DOHH2 (cell line): Measurements from ENCODE around the gene RPTN.

Source experiments
- H3F3A ChIP-seq: fragments of 200-600 bp; sonication (generic), shearing (Covaris generic); 2 replicates; pipeline ENCODE4 v1.6.0; 2016; ENCODE audit warnings: antibody characterized with exemption, mild to moderate bottlenecking; ENCODE audit not compliant: control insufficient read depth, insufficient read depth
- H3K27ac ChIP-seq: fragments of 200-600 bp; sonication (generic); 2 replicates; pipeline ENCODE4 v1.5.1; 2014; ENCODE audit warnings: low read depth, mild to moderate bottlenecking, low read length, moderate library complexity
- H3K27me3 ChIP-seq: fragments of 200-600 bp; sonication (generic); 2 replicates; pipeline ENCODE4 v1.6.1; 2014; ENCODE audit warnings: mild to moderate bottlenecking, low read length, mixed read lengths; ENCODE audit not compliant: control insufficient read depth
- H3K36me3 ChIP-seq: fragments of 200-600 bp; sonication (generic); 2 replicates; pipeline ENCODE4 v1.6.1; 2014; ENCODE audit warnings: mild to moderate bottlenecking, low read length, moderate library complexity, mixed read lengths; ENCODE audit not compliant: control insufficient read depth
- H3K4me1 ChIP-seq: fragments of 200-600 bp; sonication (generic); 2 replicates; pipeline ENCODE4 v1.6.1; 2014; ENCODE audit warnings: mild to moderate bottlenecking, low read length, mixed read lengths; ENCODE audit not compliant: control insufficient read depth
- H3K4me2 ChIP-seq: fragments of 200-600 bp; sonication (generic); 2 replicates; pipeline ENCODE4 v1.6.0; 2014; ENCODE audit warnings: mild to moderate bottlenecking, low read length, moderate library complexity
- H3K4me3 ChIP-seq: fragments of 200-600 bp; sonication (generic); 2 replicates; pipeline ENCODE4 v1.5.1; 2014; ENCODE audit warnings: mild to moderate bottlenecking, low read length, mixed read lengths
- H3K79me2 ChIP-seq: fragments of 200-600 bp; sonication (generic); 2 replicates; pipeline ENCODE4 v1.6.1; 2014; ENCODE audit warnings: mild to moderate bottlenecking, low read length, mixed read lengths; ENCODE audit not compliant: control insufficient read depth
- H3K9me2 ChIP-seq: fragments of 200-600 bp; sonication (generic); replicated peaks from 2 replicates; pipeline ENCODE4 v1.6.1; 2014; ENCODE audit warnings: mild to moderate bottlenecking, low read length, mixed read lengths; ENCODE audit not compliant: control insufficient read depth
- H3K9me3 ChIP-seq: fragments of 200-600 bp; sonication (generic); 2 replicates; pipeline ENCODE4 v1.6.1; 2014; ENCODE audit warnings: antibody characterized with exemption, low read length, mixed read lengths; ENCODE audit not compliant: control insufficient read depth, insufficient read depth
- H4K20me1 ChIP-seq: fragments of 200-600 bp; sonication (generic); 2 replicates; pipeline ENCODE4 v1.6.0; 2014; ENCODE audit warnings: low read depth, mild to moderate bottlenecking, antibody characterized with exemption, low read length, moderate library complexity; ENCODE audit not compliant: control insufficient read depth, insufficient read depth
- CTCF ChIP-seq: fragments of 200-600 bp; sonication (generic); IDR thresholded peaks from one replicate; pipeline ENCODE4 v1.5.1; 2014; ENCODE audit warnings: antibody characterized with exemption, mild to moderate bottlenecking, low read depth, low read length; ENCODE audit not compliant: poor library complexity, severe bottlenecking
- EZH2phosphoT487 ChIP-seq: fragments of 200-600 bp; sonication (generic); IDR thresholded peaks from 2 replicates; pipeline ENCODE4 v1.6.1; 2017; ENCODE audit warnings: borderline replicate concordance, mild to moderate bottlenecking, antibody characterized with exemption, low read length, moderate library complexity, mixed read lengths

The RPTN gene

GRCh38 chr1:152110860-152111514, 48.0 kb downstream of the RPTN start:
- Histone ChIP-seq H3K27ac (no peak overlapping the region), H3K9me3 (peaks cover 19% of the 10 kb centered on the region), H3K27me3 (peaks cover 56% of the 10 kb centered on the region)

GRCh38 chr1:152110365-152110859, 48.6 kb downstream of the RPTN start:
- H3K4me1 ChIP-seq: peaks cover 27% of the 10 kb centered on the region
- no peaks in the 10 kb centered on the region for H3K9me2 ChIP-seq
- no peak overlapping the region for H3K27ac ChIP-seq
- H3K27me3 ChIP-seq: peaks cover 56% of the 10 kb centered on the region
- TF ChIP-seq CTCF (no peak), EZH2phosphoT487 (no peak)
- H3K4me3 ChIP-seq: no peak overlapping the region
- H3K9me3 ChIP-seq: peaks cover 19% of the 10 kb centered on the region
- H3F3A ChIP-seq: peaks cover 7% of the 10 kb centered on the region; the same call in 1 of the 2 replicates
- H3K4me2 ChIP-seq: peak overlapping the region; percentile 90; the same call in 1 of the 2 replicates
- H3K79me2 ChIP-seq: no peaks in the 10 kb centered on the region
- no peaks in the 10 kb centered on the region for H4K20me1 ChIP-seq
- no peaks in the 10 kb centered on the region for H3K36me3 ChIP-seq

More at GRCh38 chr1:152110860-152111514, 48.0 kb downstream of the RPTN start:
- Histone ChIP-seq H3K36me3 (no peaks in the 10 kb centered on the region), H3K9me2 (no peaks in the 10 kb centered on the region), H3K4me1 (peaks cover 27% of the 10 kb centered on the region), H3K79me2 (no peaks in the 10 kb centered on the region), H3F3A (peaks cover 7% of the 10 kb centered on the region; the same call in 1 of the 2 replicates), H3K4me2 (peak overlapping the region; percentile 90), H3K4me3 (peak overlapping the region; percentile 76), H4K20me1 (no peaks in the 10 kb centered on the region)
- TF ChIP-seq EZH2phosphoT487: no peak
- no peak for TF ChIP-seq CTCF

DNA sequence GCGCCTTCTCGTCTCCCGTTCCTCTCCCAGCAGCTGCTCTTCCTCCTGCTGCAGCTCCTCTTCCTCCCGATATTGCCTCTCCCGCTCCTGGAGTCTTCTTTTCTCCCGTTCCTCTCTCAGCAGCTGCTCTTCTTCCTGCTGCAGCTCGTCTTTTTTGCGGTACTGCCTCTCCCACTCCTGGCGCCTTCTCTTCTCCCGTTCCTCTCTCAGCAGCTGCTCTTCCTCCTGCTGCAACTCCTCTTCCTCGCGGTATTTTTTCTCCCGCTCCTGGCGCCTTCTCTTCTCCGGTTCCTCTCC, 49.1 kb downstream of the RPTN start:
- Histone ChIP-seq H3K27me3 (peaks cover 51% of the 10 kb centered on the region), H3K9me2 (no peaks in the 10 kb centered on the region), H4K20me1 (no peaks in the 10 kb centered on the region), H3K4me1 (peaks cover 27% of the 10 kb centered on the region), H3F3A (peaks cover 7% of the 10 kb centered on the region; the same call in 1 of the 2 replicates), H3K79me2 (no peaks in the 10 kb centered on the region), H3K27ac (no peak overlapping the region), H3K4me3 (no peak overlapping the region), H3K36me3 (no peaks in the 10 kb centered on the region), H3K4me2 (no peak overlapping the region), H3K9me3 (peaks cover 19% of the 10 kb centered on the region)
- no peak for TF ChIP-seq CTCF
- no peak for TF ChIP-seq EZH2phosphoT487
